T-helper 1 cell treated with Interleukin-12 subunit alpha and Interleukin-12 subunit beta and Interleukin-4 antibody, amounts not matched to agents 30 ng/mL and 1 ng/mL, for 36 hours (primary cell): ENCODE data around the gene TCOF1. TPM values are rescaled to one million over a fixed set of nuclear protein-coding genes. Genes with fewer than 3 reads are reported as not detected.

Experiments
- intact Hi-C: fragments of 100-400 bp; cut with micrococcal nuclease; formaldehyde crosslinking; loops from one replicate; pipeline ENCODE4 v1.15.1; 2024
- total RNA-seq: library from RNA; stranded (reverse); gene quantifications from 2 replicates; pipeline ENCODE4 v1.2.3, GENCODE V29; 2022

The TCOF1 gene
- total RNA-seq, 1 donor from 2014 or later: 63.2 TPM

DNA sequence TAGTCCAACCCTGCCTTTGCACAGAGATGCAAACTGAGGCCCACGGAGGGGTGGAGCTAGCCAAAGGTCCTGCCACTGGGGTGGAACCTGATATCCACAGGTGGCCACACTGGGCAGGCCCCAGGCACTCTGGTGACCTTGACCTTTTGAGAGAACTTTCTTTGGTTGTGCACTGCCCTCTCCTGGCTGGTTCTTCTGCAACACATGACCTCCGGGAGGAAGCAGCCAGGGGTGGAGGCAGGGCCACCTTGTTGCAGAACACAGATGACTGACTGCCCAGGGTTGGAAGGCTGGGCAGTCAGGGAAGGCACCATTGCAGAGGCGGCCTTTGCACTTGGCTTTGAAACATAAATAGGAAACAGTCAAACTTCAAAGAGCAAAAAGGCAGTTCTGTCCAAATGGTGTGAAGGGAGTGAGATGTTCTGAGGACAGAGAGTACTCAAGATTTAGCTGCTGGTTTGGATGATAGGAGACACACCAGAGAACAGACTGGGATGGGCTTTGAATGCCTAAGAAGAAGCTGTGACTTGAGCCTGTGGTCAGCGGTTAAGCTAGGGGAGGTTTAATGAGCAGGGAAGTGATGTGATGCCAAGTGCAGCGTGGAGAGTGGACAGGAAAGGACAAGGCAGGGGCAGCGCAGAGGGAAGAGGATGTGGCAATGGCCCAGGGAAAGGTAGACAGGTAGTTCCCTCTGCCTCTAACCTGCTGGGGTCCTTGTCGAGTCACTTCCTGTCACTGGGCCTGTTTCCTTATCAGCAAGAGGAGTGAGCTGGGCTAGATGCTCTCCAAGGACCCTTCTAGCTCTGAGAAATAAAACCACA lies 6.8 kb upstream of the TCOF1 start:
- intact Hi-C loops: loop anchor here (1.0 to 10.0 kb wide), 3 partner anchors 189 to 734 kb away; partner anchors contain the start of gene TNIP1

- intact Hi-C loops: loop anchor here (10.0 kb wide), 1 partner anchor 732 kb away; the partner anchor contains the start of gene TNIP1
These were observed 5.1 kb upstream of the TCOF1 start for GRCh38 chr5:150352244-150353031.

DNA sequence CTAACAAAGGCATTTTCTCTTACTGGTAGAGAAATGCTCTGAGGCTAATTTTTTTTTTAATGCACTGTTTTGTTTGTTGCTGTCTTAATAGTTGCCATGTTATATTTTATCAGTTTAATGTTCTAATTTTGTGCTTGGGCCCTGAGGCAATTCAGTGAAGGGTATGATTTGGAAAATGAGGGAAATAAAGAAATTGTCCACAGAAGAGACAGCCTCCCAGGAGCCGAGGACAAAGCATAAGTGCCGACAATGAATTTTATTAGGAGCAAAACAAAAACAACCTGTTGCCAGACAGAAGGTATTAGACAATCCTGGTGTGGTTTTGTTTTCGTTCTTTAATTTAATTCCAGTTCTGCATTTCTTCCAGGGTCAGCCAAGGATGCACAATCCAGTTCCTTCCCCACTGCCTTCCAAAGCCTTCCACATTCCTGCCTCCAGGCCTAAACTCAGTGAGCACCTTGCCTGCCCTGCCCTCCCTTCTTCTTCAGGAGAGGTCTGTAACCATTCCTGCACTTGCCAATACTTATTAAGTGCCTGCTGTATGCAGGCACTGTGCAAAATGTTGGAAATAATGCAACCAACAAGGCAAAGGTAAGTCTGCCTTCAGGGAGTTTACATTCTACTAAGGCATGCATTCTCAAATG lies 4.3 kb upstream of the TCOF1 start:
- intact Hi-C loops: loop anchor here (10.0 kb wide), 1 partner anchor 732 kb away; the partner anchor contains the start of gene TNIP1

GRCh38 chr5:150355791-150356190 lies 1.7 kb upstream of the TCOF1 start:
- intact Hi-C loops: loop anchor here (2.0 to 10.0 kb wide), 4 partner anchors 302 to 998 kb away; partner anchors contain the start of genes IRGM, PCYOX1L and TNIP1

DNA sequence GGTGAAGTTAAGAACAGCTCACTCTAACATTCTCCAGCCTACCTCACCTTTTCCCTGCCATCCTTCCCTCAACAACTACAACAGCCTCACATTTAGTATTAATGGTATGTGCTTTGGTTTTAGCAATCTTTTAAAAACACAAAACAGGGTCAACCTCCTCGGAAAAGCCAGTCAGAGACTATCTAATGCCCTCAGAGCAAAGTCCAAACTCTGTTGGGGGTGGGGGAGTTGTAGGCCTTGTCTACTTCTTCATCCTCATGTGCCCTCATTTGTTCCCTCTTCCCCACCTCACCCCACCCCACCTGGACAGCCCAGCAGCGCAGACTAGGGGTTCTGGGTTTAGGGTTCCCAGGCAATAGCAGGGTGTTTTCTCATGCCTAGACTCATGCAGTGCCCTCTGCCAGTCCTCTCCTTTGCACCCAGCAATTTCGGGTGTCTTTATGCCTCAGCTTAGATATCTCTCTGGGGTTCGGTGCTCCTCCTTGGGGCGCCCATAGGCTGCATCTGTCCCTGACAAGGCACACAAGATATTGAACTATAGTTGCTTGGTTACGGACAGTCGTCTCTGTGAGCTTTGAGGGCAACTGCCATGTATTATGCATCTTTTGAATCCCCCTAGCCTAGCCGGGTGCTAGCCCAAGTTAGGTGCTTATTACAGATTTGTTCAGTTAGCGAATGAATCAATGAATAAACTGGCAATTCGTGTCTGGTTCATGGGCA lies 762 bp upstream of the TCOF1 start:
- intact Hi-C loops: loop anchor here (1.0 to 10.0 kb wide), 16 partner anchors 56 to 1415 kb away; partner anchors contain the start of genes CD74, CSNK1A1, G3BP1 and GM2A

- intact Hi-C loops: loop anchor here (5.0 to 10.0 kb wide), 3 partner anchors 299 to 1001 kb away; partner anchors contain the start of genes PCYOX1L and TNIP1
These were observed 981 bp downstream of the TCOF1 start for GRCh38 chr5:150358261-150359095.

DNA sequence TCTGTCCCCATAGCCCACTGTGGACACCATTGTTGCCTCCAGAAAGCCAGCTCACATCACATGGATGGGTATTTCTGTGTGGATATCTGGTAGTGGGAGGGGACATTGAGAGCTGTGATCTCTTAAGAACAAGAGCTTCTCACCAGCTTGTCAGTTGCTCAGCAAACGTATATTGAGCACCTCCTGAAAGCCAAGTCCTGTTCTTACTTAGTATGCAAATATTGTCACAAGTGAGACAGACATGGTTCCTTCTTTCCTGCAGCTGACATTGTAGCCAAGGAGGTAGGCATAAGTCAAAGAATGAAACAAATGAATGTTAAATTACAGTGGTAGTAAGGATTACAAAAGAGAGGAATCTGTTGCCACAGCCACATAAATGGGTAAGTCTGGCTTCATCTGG lies 3.8 kb downstream of the TCOF1 start:
- intact Hi-C loops: no loop called here

DNA sequence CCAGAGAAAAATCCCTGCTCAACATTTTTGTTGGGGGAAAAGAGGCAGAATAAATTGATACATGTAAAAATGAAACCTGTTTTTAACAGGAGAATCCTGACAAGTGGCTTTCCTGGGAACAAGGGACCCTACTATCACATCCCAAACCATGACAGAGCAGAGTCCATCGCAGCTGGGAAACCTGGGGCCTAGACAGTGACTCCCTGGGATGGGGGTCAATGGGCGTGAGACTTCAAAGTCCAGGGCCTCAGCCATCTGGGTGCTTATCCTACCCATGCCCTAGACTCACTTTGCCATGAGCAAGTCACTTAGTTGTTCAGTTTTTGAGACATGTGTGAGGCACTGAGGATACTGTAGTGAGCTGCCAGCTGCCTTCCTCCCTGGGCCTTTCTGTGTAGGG lies 5.7 kb downstream of the TCOF1 start:
- intact Hi-C loops: no loop called here

DNA sequence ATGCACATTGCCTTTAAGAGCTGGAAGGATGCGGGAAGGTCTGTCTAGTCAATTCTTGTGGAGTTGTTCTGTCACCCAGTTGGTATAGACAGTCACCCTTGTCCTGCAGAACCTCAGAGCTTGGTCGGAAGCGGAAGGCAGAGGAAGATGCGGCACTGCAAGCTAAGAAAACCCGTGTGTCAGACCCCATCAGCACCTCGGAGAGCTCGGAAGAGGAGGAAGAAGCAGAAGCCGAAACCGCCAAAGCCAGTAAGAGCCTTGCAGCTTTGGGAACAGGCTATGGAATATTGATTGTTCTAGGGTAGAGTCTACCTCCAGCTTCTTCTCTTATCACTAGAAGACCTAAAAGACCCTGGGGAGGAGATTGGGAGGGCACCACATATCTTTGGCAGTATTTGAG lies 6.5 kb downstream of the TCOF1 start:
- intact Hi-C loops: no loop called here

DNA sequence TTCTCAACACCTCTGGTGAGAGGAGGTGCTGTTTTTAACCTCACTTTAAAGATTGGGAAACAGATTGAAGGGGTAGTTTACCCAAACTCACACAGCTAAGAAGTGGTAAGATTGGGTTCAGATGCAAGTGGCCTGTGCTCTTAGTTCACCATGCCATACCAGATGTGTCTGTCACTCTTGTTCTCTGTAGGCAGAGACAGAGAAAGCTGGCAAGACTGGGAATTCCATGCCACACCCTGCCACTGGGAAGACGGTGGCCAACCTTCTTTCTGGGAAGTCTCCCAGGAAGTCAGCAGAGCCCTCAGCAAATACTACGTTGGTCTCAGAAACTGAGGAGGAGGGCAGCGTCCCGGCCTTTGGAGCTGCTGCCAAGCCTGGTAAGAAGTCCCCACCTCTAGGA lies 11.0 kb downstream of the TCOF1 start:
- intact Hi-C loops: no loop called here

DNA sequence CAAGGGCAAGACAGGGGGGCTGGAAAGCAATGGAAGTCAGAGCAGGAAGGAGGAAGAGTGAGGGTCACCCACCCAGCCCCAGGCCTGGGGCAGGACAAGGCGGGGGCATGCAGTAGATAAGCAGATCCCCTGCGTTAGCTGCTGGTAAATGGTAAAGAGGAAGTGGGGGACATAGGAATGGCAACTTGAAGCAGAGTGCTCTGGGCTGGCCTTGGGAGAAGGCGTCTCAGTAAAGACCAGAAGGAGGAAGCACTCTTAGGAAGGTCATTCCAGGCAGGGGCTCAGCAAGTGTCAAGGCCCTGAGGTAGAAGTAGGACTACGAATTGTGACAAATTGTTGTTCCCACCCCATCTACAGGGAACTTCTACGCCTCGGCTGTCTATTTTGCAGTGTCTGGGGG lies 15.1 kb downstream of the TCOF1 start:
- intact Hi-C loops: no loop called here

DNA sequence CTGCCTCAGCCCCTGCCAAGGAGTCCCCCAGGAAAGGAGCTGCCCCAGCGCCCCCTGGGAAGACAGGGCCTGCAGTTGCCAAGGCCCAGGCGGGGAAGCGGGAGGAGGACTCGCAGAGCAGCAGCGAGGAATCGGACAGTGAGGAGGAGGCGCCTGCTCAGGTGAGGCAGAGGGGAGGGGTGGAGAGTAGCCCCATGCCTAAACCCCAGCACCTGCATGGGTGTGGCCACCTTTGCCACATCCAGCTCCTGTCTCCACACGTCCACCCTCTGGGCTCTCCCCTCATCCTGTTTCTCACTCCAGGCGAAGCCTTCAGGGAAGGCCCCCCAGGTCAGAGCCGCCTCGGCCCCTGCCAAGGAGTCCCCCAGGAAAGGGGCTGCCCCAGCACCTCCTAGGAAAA lies 17.2 kb downstream of the TCOF1 start:
- intact Hi-C loops: no loop called here

DNA sequence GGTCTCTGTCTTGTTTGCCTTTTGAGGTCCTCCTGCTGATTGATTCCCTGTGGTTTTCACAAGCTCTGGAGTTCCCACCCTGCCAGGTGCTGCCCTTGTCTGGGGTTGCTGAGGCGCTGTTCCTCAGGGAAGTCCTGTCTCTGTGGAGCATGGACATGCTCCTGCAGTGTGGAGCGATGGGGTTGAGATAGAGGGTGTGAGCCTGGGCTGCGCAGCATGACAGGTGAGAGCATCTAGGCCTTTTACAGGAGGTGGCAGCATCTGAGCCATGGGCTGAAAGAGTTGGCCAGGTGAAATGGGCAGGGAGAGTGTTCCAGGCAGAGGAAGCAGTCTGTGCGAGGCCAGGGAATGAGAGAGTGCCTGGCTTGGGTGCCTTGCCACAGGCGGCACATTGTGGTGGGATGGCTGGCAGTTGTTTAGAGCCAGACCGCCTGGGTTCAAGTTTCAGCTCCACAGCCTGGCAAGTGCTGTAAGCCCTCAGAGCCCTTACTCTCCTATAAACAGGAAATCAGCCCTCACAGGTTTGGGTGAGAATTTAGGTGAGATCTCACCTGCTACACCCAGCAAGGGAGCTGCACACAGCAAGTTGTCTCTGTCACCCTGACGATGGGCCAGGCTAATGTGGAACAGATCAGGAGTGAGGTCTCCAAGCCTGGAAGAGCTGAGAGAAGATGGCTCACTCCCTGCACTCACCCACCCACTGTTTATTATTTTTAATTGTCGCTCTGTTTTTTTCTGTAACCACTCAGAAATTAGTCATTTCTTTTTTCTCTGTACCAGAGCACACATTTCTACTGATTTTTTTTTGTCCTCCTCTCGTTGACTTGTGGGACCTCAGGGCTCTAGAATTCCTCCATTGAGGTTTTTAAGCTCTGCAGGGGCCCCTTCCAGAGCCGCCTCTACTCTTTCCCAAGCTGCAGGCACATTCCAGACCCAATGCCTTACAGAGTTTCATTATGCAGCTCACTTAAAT lies 19.6 kb downstream of the TCOF1 start:
- intact Hi-C loops: no loop called here

DNA sequence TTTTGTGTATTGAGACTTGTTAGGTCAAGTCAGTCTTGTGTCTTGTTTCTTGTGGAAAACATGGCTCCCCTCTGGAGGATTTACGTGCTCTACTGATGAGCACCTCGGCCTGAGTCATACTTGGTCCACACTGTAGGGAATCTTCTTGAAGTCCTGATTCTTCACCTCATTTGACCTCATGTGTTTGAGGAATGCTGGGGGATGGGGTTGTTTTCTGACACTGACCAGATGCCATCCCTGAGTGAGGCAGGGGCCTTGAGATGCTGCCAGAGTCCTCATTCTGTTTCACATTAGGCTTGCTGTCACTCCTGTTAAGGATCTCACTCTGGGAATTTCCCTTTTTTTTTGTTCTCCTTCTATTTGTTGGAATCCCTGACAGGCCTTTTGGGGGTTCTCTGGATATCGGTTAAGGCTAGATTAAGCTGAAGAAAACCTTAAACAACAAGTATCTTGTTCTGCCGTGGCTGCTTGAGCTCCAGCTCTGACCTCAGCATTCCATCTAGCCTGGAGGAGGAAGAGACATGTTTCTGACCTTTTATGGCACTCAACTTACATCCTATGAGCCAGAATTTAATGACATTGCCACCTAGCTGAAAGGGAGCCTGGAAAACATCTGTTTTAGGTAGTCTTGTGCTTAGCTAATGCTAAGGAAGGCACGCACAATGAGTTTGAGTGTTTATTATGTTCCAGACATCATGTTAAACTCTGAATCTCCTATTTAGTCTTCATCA lies 20.6 kb downstream of the TCOF1 start:
- intact Hi-C loops: no loop called here

DNA sequence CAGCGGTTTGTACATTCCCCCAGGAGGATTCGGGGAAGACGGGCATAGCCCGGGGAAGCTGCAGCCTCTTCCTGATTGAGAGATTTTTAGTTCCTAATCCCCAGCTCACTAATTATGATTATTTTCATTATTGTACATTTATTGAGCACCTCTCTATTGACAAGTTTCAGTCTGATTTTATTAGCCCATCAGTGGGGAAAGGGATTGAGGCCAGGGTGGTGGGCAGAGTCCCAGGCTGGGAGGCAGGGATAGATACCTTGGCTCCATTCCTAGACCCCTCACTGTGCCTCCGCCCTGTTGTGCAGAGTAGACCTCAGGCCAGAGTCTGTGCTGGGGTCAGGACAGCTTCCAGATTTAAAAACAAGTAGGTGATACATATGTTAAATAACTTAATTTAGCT lies 27.2 kb downstream of the TCOF1 start:
- intact Hi-C loops: no loop called here

- intact Hi-C loops: no loop called here
These were observed 28.7 kb downstream of the TCOF1 start for GRCh38 chr5:150386024-150386855.
